Fibroblast of pulmonary artery (primary cell): ENCODE measurements around the gene FCAMR.
A peak's percentile ranks its signal among the peaks of the same experiment; 100 is the strongest.

Experiments
- DNase-seq: peaks from one replicate; pipeline ENCODE4 v3.0.0-alpha.2; 2010; ENCODE audit warnings: low read depth
- H3K4me3 ChIP-seq: replicated peaks from 2 replicates; pipeline ENCODE4 v1.5.1; 2011; ENCODE audit warnings: low read depth, mild to moderate bottlenecking, control low read depth, low read length, moderate library complexity
- CTCF ChIP-seq: IDR thresholded peaks from 2 replicates; pipeline ENCODE4 v1.5.1; 2011; ENCODE audit warnings: mild to moderate bottlenecking, control low read depth, low read length, inconsistent platforms; ENCODE audit errors: missing control alignments

The FCAMR gene

GRCh38 chr1:206969090-206969489, 1.2 kb downstream of the FCAMR start:
- TF ChIP-seq CTCF, result no peak
- no peak for DNase-seq
- no peak overlapping the region for H3K4me3 ChIP-seq

- no peak overlapping the region for H3K4me3 ChIP-seq
- peak; percentile 55 for DNase-seq
- no peak for TF ChIP-seq CTCF
Observed at GRCh38 chr1:206967096-206967849, 3.0 kb downstream of the FCAMR start.

- H3K4me3 ChIP-seq, result no peak overlapping the region
- TF ChIP-seq CTCF, result no peak
- DNase-seq, result no peak
Observed at GRCh38 chr1:206965781-206966180, 4.5 kb downstream of the FCAMR start.

- TF ChIP-seq CTCF, result no peak
- DNase-seq, result no peak
- H3K4me3 ChIP-seq, result no peak overlapping the region
Observed at GRCh38 chr1:206963740-206964139, 6.5 kb downstream of the FCAMR start.

- H3K4me3 ChIP-seq, result no peak overlapping the region
- TF ChIP-seq CTCF, result no peak
- peak; percentile 8 for DNase-seq
Observed at GRCh38 chr1:206963119-206963712, 7.0 kb downstream of the FCAMR start.

GRCh38 chr1:206962272-206962671, 8.0 kb downstream of the FCAMR start:
- no peak for TF ChIP-seq CTCF
- DNase-seq, result no peak
- no peak overlapping the region for H3K4me3 ChIP-seq

- no peak overlapping the region for H3K4me3 ChIP-seq
Observed at GRCh38 chr1:206961668-206962067, 8.6 kb downstream of the FCAMR start.

More at GRCh38 chr1:206961668-206962067, 8.6 kb downstream of the FCAMR start:
- DNase-seq, result no peak
- TF ChIP-seq CTCF, result no peak
